Breast epithelium (tissue), 4 donors: ENCODE measurements around the gene ANKRD11. TPM values are rescaled to one million over a fixed set of nuclear protein-coding genes. Genes with fewer than 3 reads are reported as not detected.

Source experiments
- DNase-seq, 2 donors: peaks; one replicate each; pipeline ENCODE4 v3.0.0-alpha.2; 2019; ENCODE audit warnings: low spot score in 2 of 2
- H3K27ac ChIP-seq, 2 donors: fragments of 200-600 bp; sonication (generic) in 1 of 2; one replicate each; pipeline ENCODE4 v1.5.1; 2016 to 2019; ENCODE audit warnings: mild to moderate bottlenecking in 1 of 2
- H3K27me3 ChIP-seq, 2 donors: fragments of 200-600 bp; sonication (generic) in 1 of 2; one replicate each; pipeline versions ENCODE4 v1.5.1 to v1.6.0; 2017 to 2019; ENCODE audit warnings: control low read depth in 1 of 2, mild to moderate bottlenecking in 1 of 2
- H3K36me3 ChIP-seq: fragments of 200-600 bp; one replicate; pipeline ENCODE4 v1.5.1; 2019
- H3K4me1 ChIP-seq, 2 donors: fragments of 200-600 bp; sonication (generic); one replicate each; pipeline ENCODE4 v1.5.1; 2016 to 2019; ENCODE audit warnings: control low read depth in 1 of 2
- H3K4me3 ChIP-seq, 3 donors: fragments of 200-600 bp; sonication (generic); 1 replicate in 2 of 3; 2 replicates in 1 of 3; pipeline ENCODE4 v1.5.1; 2016 to 2019; ENCODE audit warnings: mild to moderate bottlenecking in 3 of 3, moderate library complexity in 2 of 3
- H3K9me3 ChIP-seq, 2 donors: fragments of 200-600 bp; sonication (generic) in 1 of 2; one replicate each; pipeline ENCODE4 v1.5.1; 2016 to 2019; ENCODE audit warnings: control low read depth in 1 of 2
- POLR2A ChIP-seq: fragments of 450-650 bp; IDR thresholded peaks from one replicate; pipeline ENCODE4 v1.6.1; 2016; ENCODE audit warnings: antibody characterized with exemption, mild to moderate bottlenecking, moderate library complexity
- POLR2AphosphoS5 ChIP-seq, 3 donors: sonication (generic); formaldehyde crosslinking; IDR thresholded peaks; one replicate each; pipeline ENCODE4 v1.6.1; 2017; ENCODE audit warnings: antibody characterized with exemption in 3 of 3
- intact Hi-C: fragments of 100-400 bp; cut with DNase I; formaldehyde crosslinking; loops from one replicate; pipeline ENCODE4 v1.15.1; 2023; ENCODE audit warnings: low total_unique reads
- total RNA-seq, 3 donors: library from RNA; depleted of rRNA; stranded (reverse); fragments of >200 nt; gene quantifications; one replicate each; pipeline ENCODE4 v1.1.0, GENCODE V29; 2016
- TF ChIP-seq, protein P1 (sequence below), 3 donors: fragments of 450-650 bp; IDR thresholded peaks; one replicate each; pipeline ENCODE4 v1.5.1; 2016 to 2017; ENCODE audit warnings: antibody characterized with exemption in 3 of 3, mild to moderate bottlenecking in 3 of 3, moderate library complexity in 3 of 3

The ANKRD11 gene
- total RNA-seq, 3 donors from 2014 or later: 64.0 to 79.0 (median 69.2) TPM

DNA sequence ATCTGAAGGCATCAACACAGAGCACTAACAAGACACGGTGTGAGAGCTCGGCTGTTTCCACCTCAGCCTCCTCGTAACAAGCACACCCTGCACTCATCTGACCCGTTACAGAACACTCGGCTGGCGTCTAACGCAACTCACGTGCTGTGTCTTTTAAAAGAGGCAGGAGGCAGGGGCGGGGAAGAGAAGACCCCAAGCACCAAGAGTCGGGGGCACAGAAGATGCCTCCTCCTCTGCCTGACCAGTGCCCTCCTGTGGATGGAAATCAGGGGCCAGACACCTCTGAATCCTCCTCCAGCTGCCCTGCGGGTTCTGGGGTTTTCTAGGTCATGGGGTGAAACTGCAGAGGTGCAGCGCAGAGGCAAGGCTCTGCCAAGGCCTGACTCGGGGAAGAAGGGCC, 198.6 kb downstream of the ANKRD11 start:
- DNase-seq: no peak
- peaks cover 0 to 3% of the 10 kb centered on the region in 2 donors for H3K4me1 ChIP-seq
- TF ChIP-seq, protein P1, sequence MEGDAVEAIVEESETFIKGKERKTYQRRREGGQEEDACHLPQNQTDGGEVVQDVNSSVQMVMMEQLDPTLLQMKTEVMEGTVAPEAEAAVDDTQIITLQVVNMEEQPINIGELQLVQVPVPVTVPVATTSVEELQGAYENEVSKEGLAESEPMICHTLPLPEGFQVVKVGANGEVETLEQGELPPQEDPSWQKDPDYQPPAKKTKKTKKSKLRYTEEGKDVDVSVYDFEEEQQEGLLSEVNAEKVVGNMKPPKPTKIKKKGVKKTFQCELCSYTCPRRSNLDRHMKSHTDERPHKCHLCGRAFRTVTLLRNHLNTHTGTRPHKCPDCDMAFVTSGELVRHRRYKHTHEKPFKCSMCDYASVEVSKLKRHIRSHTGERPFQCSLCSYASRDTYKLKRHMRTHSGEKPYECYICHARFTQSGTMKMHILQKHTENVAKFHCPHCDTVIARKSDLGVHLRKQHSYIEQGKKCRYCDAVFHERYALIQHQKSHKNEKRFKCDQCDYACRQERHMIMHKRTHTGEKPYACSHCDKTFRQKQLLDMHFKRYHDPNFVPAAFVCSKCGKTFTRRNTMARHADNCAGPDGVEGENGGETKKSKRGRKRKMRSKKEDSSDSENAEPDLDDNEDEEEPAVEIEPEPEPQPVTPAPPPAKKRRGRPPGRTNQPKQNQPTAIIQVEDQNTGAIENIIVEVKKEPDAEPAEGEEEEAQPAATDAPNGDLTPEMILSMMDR (IDR thresholded peaks at IDR 0.05): no peak
- TF ChIP-seq POLR2A (no peak), POLR2AphosphoS5 (IDR thresholded peaks at IDR 0.05) (no peak)
- intact Hi-C loops: no loop called here
- H3K27me3 ChIP-seq: no peaks in the 10 kb centered on the region
- no peaks in the 10 kb centered on the region for H3K9me3 ChIP-seq
- no peak overlapping the region for H3K4me3 ChIP-seq
- no peaks in the 10 kb centered on the region for H3K36me3 ChIP-seq
- H3K27ac ChIP-seq: no peak overlapping the region

DNA sequence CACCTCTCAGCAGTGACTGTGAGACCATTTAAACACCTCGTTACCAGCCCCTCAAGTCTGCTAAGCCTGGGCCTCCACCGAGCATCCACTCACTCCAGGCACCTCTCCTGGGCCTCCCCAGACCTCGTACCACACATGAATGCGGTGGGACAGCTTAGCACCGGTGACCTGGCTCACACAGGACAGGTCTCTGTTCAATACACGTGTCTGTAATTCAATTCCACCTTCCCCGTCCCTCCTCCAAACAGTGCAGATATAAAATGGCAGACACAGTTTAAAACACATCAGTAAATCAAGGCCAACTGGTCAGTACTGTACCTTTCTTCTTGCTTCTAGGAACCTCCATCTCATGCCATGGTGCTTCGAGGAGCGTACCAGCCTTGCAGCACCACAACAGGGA, 199.0 kb downstream of the ANKRD11 start:
- no peaks in the 10 kb centered on the region for H3K36me3 ChIP-seq
- no peak for TF ChIP-seq POLR2AphosphoS5 (IDR thresholded peaks at IDR 0.05)
- TF ChIP-seq, protein P1 (IDR thresholded peaks at IDR 0.05): no peak
- TF ChIP-seq POLR2A: no peak
- no peak for DNase-seq
- no peak overlapping the region for H3K4me3 ChIP-seq
- H3K4me1 ChIP-seq: peaks cover 0 to 3% of the 10 kb centered on the region in 2 donors
- intact Hi-C loops: no loop called here
- H3K27ac ChIP-seq: no peak overlapping the region
- H3K27me3 ChIP-seq: no peaks in the 10 kb centered on the region
- no peaks in the 10 kb centered on the region for H3K9me3 ChIP-seq

- Histone ChIP-seq H3K27me3 (no peaks in the 10 kb centered on the region), H3K27ac (no peak overlapping the region), H3K4me1 (peaks cover 0 to 3% of the 10 kb centered on the region in 2 donors), H3K36me3 (no peaks in the 10 kb centered on the region), H3K9me3 (no peaks in the 10 kb centered on the region), H3K4me3 (no peak overlapping the region)
- TF ChIP-seq POLR2AphosphoS5 (IDR thresholded peaks at IDR 0.05): no peak
- no peak for TF ChIP-seq POLR2A
- TF ChIP-seq, protein P1 (IDR thresholded peaks at IDR 0.05): no peak
- intact Hi-C loops: no loop called here
- DNase-seq: no peak
These were observed 199.5 kb downstream of the ANKRD11 start for GRCh38 chr16:89290887-89291286.

DNA sequence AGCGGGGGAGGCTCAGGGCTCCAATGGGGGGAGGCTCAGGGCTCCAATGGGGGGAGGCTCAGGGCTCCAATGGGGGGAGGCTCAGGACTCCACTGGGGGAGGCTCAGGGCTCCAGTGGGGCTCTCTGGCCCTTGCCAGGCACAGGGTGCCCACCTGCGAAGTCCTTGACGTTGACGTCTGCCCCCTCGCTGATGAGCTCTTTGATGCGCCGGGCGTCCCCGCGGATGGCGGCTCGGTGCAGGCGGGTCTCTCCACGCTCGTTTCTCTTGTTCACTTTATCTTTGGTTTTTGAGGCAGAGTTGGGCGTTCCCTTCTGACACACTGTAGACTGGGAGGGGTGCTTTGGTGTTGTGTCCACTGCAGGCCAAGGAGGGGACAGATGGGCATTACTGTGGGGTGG, 199.9 kb downstream of the ANKRD11 start:
- Histone ChIP-seq H3K36me3 (no peaks in the 10 kb centered on the region), H3K4me1 (peaks cover 0 to 3% of the 10 kb centered on the region in 2 donors), H3K27ac (no peak overlapping the region), H3K4me3 (no peak overlapping the region), H3K9me3 (no peaks in the 10 kb centered on the region), H3K27me3 (no peaks in the 10 kb centered on the region)
- intact Hi-C loops: no loop called here
- no peak for DNase-seq
- TF ChIP-seq POLR2AphosphoS5 (IDR thresholded peaks at IDR 0.05) (no peak), POLR2A (no peak)
- TF ChIP-seq, protein P1 (IDR thresholded peaks at IDR 0.05): no peak

DNA sequence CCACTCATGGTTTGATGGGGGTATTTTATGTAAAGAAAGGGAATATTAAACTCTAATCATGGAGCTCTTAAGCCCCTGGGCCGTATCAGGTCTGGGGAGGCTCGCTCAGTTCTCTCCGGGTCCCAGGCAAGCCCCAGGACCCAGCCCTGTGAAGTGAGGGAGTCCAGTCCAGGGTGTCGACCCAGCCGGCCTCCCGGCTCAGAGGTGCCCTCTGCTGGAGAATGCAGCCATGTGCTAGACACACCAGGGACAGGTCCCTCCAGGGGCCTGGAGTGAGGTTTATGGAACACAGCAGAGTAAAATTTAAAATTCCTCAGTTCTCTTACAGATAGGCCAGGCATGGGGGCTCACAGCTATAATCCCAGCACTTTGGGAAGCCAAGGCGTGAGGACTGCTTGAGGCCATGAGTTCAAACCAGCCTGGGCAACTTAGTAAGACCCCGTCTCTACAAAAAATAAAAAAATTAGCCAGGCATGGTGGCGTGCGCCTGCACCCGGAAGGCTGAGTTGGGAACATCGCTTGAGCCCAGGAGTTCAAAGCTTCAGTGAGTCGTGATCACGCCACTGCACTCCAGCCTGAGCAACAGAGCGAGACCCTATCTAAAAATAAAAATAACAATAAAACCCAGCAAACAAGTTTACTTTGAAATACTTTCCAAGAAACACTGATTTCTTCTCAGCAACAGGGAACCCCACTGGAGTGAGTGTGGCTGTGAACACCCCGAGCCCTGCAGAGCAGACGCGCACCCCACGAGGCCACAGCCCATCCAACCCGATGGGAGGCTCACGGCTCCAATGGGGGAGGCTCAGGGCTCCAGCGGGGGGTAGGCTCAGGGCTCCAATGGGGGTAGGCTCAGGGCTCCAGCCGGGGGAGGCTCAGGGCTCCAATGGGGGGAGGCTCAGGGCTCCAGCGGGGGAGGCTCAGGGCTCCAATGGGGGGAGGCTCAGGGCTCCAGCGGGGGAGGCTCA, 200.6 kb downstream of the ANKRD11 start:
- Histone ChIP-seq H3K9me3 (no peaks in the 10 kb centered on the region), H3K4me3 (no peak overlapping the region), H3K27me3 (no peaks in the 10 kb centered on the region), H3K4me1 (peaks cover 0 to 2% of the 10 kb centered on the region in 2 donors), H3K27ac (no peak overlapping the region), H3K36me3 (peaks cover 5% of the 10 kb centered on the region)
- peak in 1 of 2 donors; percentile 70 for DNase-seq
- TF ChIP-seq, protein P1 (IDR thresholded peaks at IDR 0.05): peak in 2 of 3 donors; percentile 58 to 62
- TF ChIP-seq POLR2AphosphoS5 (IDR thresholded peaks at IDR 0.05) (no peak), POLR2A (no peak)
- intact Hi-C loops: no loop called here
